HG03103 (cell line): ENCODE measurements around the gene ZNF75A.

Source experiments
- ATAC-seq: cut with Tn5 transposase; IDR thresholded peaks from one replicate; pipeline ENCODE4 v1.9.1; 2021; ENCODE audit warnings: low read depth; ENCODE audit not compliant: unreplicated experiment

ZNF75A gene

DNA sequence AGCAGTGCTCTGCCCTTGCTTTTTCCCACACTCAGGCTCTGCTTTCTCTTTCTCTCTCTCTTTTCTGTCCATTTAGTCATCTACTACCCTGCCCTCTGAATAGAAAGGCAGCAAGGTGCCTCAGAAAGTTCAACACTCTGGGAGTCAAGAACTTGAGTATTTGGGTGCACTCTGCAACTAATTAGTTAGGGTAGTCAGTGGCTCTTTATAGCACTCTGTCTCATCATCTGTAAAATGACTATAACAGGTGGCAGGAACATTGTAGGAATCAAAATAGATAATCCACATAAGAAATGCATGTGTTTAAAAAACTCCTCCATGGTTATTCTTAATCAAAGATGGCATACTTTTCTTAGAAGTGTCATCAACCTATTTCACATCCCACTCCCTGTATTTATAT, 57.6 kb downstream of the ZNF75A start:
- no peak for ATAC-seq

DNA sequence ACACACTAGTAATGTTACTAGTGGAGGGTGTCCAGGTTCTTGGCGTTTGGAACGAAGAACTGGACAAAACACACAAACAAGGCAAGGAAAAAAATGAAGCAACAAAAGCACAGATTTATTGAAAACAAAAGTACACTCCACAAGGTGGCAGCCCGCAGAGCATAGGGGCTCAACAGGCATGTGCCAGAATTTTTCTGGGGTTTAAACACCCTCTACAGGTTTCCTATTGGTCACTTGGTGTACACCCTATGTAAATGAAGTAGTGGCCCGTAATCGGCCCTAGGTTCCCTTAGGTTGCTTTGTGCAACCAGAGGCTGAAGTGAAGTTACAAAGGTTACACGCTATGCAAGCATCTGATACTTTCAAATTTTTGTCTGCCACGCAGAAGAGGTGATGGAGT, 58.5 kb downstream of the ZNF75A start:
- no peak for ATAC-seq

DNA sequence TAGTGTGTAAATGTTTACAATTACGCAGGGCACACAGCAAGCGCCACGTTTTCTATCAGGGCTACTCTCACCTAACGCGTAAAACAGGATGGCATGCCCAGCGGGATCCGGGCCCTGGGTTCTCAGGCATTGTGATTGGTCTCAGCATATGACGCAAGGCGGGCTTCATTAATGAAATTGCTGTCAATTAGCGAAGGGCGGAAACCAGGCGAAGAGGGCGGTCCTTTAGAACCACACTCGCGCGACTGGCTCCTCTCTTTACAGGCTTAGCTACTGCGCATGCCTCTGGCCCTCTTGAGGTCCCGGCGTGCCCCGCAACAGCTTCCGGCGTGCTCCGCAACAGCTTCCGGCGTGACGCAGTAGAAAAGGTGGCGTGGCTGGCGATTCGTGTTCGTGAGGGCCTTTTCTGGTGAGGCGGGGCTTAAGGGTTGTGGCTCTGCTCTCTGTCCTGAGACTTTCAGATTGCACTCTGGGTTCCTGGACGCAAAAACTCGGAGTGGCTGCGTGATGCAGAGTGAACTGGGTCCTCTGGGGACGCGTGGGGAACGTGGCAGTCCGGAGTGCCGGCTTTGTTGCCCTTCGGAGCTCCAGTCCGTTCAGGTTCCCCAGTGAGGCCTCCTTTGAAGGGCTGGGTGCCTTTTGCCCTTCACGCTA, 59.6 kb downstream of the ZNF75A start:
- no peak for ATAC-seq
